Upper lobe of right lung (tissue), 1 donor: ENCODE measurements around the gene SEBOX. TPM values are rescaled to one million over a fixed set of nuclear protein-coding genes. Genes with fewer than 3 reads are reported as not detected.
A peak's percentile ranks its signal among the peaks of the same experiment; 100 is the strongest.

Source experiments
- ATAC-seq: fragments of 200-7000 bp; cut with Tn5 transposase; one replicate; pipeline ENCODE4 v1.9.1; 2020; ENCODE audit warnings: mild to moderate bottlenecking, moderate library complexity
- DNase-seq: peaks from one replicate; pipeline ENCODE4 v3.0.0-alpha.2; 2020
- H3K27ac ChIP-seq: fragments of 200-600 bp; one replicate; pipeline ENCODE4 v1.8.0; 2022
- H3K27me3 ChIP-seq: fragments of 200-600 bp; one replicate; pipeline ENCODE4 v1.8.0; 2022; ENCODE audit warnings: mild to moderate bottlenecking
- H3K36me3 ChIP-seq: fragments of 200-600 bp; one replicate; pipeline ENCODE4 v1.8.0; 2022
- H3K4me1 ChIP-seq: fragments of 200-600 bp; one replicate; pipeline ENCODE4 v1.8.0; 2022
- H3K4me3 ChIP-seq: fragments of 200-600 bp; one replicate; pipeline ENCODE4 v1.8.0; 2022; ENCODE audit warnings: mild to moderate bottlenecking
- H3K9me3 ChIP-seq: fragments of 200-600 bp; one replicate; pipeline ENCODE4 v1.8.0; 2022
- CTCF ChIP-seq: fragments of 200-600 bp; IDR thresholded peaks from one replicate; pipeline ENCODE4 v1.8.0; 2022; ENCODE audit warnings: antibody characterized with exemption
- intact Hi-C: fragments of 100-400 bp; cut with DNase I; formaldehyde crosslinking; loops from one replicate; pipeline ENCODE4 v1.11.0; 2022
- total RNA-seq: library from RNA; stranded (reverse); fragmentation: NEBNext Ultra II Directional; extraction: Animal tissue kit (Norgen Biotek cat#: 25700); gene quantifications from one replicate; pipeline ENCODE4 v1.2.1, GENCODE V29; 2021
- donor health status: DM: no; HTN: yes; CAD: no; lungs with severe emphysema.

The SEBOX gene
- total RNA-seq, 1 donor from 2014 or later, result not detected

DNA sequence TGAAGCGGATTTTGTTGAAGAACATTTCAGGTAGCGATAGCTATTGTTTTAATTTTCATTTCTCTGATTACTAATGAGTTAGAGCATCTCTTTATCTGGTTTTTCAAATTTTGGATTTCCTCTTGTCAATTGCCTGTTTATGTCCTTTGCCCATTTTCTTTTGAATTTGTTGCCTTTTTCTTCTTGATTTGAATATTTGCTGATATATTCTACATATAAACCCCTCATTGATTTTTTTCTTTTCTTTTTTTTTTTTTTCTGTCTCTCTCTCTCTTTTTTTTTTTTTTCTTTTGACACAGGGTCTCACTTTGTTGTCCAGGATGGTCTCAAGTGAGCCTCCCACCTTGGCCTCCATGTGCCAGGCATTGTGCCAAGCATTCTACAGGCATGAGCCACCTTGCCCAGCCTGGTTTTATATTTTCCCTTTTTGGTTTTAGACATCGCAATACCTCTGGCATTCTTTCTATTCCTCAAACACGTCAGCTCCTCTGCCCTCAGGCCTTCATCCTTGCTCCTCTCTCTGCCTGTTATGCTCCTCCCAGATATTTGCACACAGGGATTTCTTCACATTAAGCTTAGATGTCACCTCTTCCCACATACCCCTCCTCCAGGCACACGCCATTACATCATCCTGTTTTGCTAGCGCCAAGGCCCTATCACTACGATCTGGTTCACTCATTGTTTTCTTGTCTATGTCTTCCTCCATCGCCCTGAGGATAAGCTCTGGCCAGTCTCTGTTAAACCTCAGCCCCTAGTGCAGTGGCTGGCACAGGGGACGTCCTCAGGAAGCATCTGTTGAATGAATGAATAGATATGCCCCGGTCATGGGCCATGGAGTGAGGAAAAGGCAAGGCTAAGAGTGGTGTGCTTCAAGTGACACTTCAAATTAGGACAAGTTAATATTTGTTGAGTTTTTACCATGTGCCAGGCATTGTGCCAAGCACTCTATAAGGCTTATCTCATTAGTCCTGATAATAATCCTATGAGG, 15.1 kb upstream of the SEBOX start:
- no peak for TF ChIP-seq CTCF
- H3K27me3 ChIP-seq, result no peaks in the 10 kb centered on the region
- peaks cover 15% of the 10 kb centered on the region for H3K4me1 ChIP-seq
- H3K4me3 ChIP-seq, result no peak overlapping the region
- intact Hi-C loops, result loop anchor here (10.0 kb wide), 1 partner anchor 55 kb away; no protein-coding TSS in a partner anchor
- no peaks in the 10 kb centered on the region for H3K9me3 ChIP-seq
- H3K27ac ChIP-seq, result no peak overlapping the region
- ATAC-seq (peak; percentile 45), DNase-seq (peak; percentile 64)
- no peaks in the 10 kb centered on the region for H3K36me3 ChIP-seq

GRCh38 chr17:28372945-28373274, 7.9 kb upstream of the SEBOX start:
- no peak overlapping the region for H3K27ac ChIP-seq
- peaks cover 28% of the 10 kb centered on the region for H3K4me1 ChIP-seq
- H3K27me3 ChIP-seq, result no peaks in the 10 kb centered on the region
- no peaks in the 10 kb centered on the region for H3K9me3 ChIP-seq
- DNase-seq (peak; percentile 23), ATAC-seq (no peak)
- H3K36me3 ChIP-seq, result no peaks in the 10 kb centered on the region
- peak overlapping the region; percentile 58 for H3K4me3 ChIP-seq
- TF ChIP-seq CTCF, result no peak
- intact Hi-C loops, result loop anchor here (10.0 kb wide), 1 partner anchor 62 kb away; no protein-coding TSS in a partner anchor

DNA sequence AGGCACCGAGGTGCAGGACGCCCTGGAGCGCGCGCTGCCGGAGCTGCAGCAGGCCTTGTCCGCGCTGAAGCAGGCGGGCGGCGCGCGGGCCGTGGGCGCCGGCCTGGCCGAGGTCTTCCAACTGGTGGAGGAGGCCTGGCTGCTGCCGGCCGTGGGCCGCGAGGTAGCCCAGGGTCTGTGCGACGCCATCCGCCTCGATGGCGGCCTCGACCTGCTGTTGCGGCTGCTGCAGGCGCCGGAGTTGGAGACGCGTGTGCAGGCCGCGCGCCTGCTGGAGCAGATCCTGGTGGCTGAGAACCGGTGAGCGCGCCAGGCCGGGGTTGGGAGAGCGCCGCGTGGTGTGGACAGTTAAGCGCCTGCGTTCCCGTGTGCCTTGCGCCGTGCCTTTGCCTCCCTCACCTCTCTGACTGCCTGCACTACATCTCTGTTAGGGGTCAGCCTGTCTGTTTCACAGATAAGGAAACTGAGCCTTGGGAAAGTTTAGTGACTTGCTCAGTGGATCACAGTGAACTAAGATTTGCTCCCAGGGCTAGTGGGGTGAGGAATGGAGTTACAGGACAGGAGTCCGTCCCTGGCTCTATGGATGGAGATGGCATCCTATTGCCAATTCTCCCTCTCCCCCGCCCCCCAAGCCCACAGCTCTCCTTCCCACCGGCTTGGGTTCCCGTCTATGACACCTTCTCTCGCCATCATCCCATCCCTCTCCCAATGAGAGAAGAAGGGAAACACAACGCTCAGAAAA, 7.4 kb upstream of the SEBOX start:
- H3K27ac ChIP-seq, result peak overlapping the region; percentile 51
- peak; percentile 65 for DNase-seq

GRCh38 chr17:28371245-28372202, 6.5 kb upstream of the SEBOX start, which contains the start of gene SARM1:
TSS of gene SARM1 (plus strand) at chr17:28371694. CDS start at chr17:28372033, 339 bp downstream.
- no peaks in the 10 kb centered on the region for H3K27me3 ChIP-seq
- no peak for TF ChIP-seq CTCF
- no peaks in the 10 kb centered on the region for H3K9me3 ChIP-seq
- H3K4me3 ChIP-seq, result peak within 1 kb of the TSS; percentile 58
- peak within 1 kb of the TSS; percentile 51 for H3K27ac ChIP-seq
- ATAC-seq (peak; percentile 82), DNase-seq (peak; percentile 87)
- peaks cover 28% of the 10 kb centered on the region for H3K4me1 ChIP-seq
- intact Hi-C loops, result loop anchor here (10.0 kb wide), 1 partner anchor 63 kb away; no protein-coding TSS in a partner anchor
- no peaks in the 10 kb centered on the region for H3K36me3 ChIP-seq

More for the DNA sequence above, 7.4 kb upstream of the SEBOX start:
- Histone ChIP-seq H3K4me3 (peak overlapping the region; percentile 58), H3K9me3 (no peaks in the 10 kb centered on the region), H3K4me1 (peaks cover 28% of the 10 kb centered on the region), H3K27me3 (no peaks in the 10 kb centered on the region), H3K36me3 (no peaks in the 10 kb centered on the region)
- intact Hi-C loops, result loop anchor here (10.0 kb wide), 1 partner anchor 62 kb away; no protein-coding TSS in a partner anchor
- no peak for TF ChIP-seq CTCF
- peak; percentile 3 for ATAC-seq

DNA sequence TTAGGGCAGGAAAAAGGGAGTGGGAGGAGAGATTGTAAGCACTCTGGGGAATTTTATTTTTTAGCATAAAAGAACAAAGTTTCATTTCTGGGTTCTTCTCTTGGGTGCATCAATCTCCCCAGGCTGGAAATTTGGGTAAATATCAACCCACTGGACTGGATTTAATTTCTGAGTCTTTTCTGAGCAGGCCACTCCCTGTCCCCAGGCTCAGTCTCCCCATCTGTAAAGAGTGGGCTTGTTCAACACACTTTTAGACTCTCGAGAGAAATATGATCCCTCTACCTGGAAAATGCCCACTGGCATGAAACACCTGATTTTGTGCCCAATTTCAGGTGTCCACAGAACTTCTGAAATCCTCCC, 5.7 kb upstream of the SEBOX start:
- H3K27ac ChIP-seq, result peak overlapping the region; percentile 42
- no peaks in the 10 kb centered on the region for H3K9me3 ChIP-seq
- intact Hi-C loops, result loop anchor here (10.0 kb wide), 1 partner anchor 64 kb away; no protein-coding TSS in a partner anchor
- H3K4me3 ChIP-seq, result peak overlapping the region; percentile 58
- no peaks in the 10 kb centered on the region for H3K27me3 ChIP-seq
- H3K36me3 ChIP-seq, result no peaks in the 10 kb centered on the region
- no peak for TF ChIP-seq CTCF
- no peak for ATAC-seq
- no peak for DNase-seq
- peaks cover 28% of the 10 kb centered on the region for H3K4me1 ChIP-seq
